K562 (cell line): ENCODE results near the gene RNU1-2. TPM values are rescaled to one million over a fixed set of nuclear protein-coding genes. Genes with fewer than 3 reads are reported as not detected.

Experiments used
- CBX2 ChIP-seq: fragments of 200-600 bp; sonication (generic); IDR thresholded peaks from one replicate; pipeline ENCODE4 v1.6.1; 2012; ENCODE audit warnings: mild to moderate bottlenecking, low read length, inconsistent platforms; ENCODE audit not compliant: insufficient read depth, poor library complexity, severe bottlenecking
- EZH2 ChIP-seq: IDR thresholded peaks from 2 replicates; pipeline ENCODE4 v1.6.1; 2012; ENCODE audit warnings: low read depth, mild to moderate bottlenecking, inconsistent platforms, low read length, borderline replicate concordance
- FOXJ2 ChIP-seq: fragments of 200-800 bp; sonication (Bioruptor generic); IDR thresholded peaks from 2 replicates; pipeline ENCODE4 v1.6.1; 2016; ENCODE audit warnings: missing genetic modification characterization, missing compliant biosample characterization
- MTA2 ChIP-seq: fragments of 450-650 bp; IDR thresholded peaks from 2 replicates; pipeline ENCODE4 v1.6.1; 2016; ENCODE audit warnings: low read depth
- NCOA4 ChIP-seq: fragments of 450-650 bp; IDR thresholded peaks from 2 replicates; pipeline ENCODE4 v1.6.1; 2018; ENCODE audit warnings: mild to moderate bottlenecking; ENCODE audit not compliant: partially characterized antibody
- SRSF3 ChIP-seq: fragments of 200-400 bp; formaldehyde crosslinking; IDR thresholded peaks from 2 replicates; pipeline ENCODE4 v1.6.1; 2016; ENCODE audit warnings: mild to moderate bottlenecking, low read length, moderate library complexity; ENCODE audit not compliant: insufficient read depth
- TAF1 ChIP-seq: IDR thresholded peaks from 2 replicates; pipeline ENCODE4 v1.6.1; 2011; ENCODE audit warnings: mild to moderate bottlenecking, low read length, moderate library complexity; ENCODE audit not compliant: insufficient read depth, control insufficient read depth, severe bottlenecking; ENCODE audit errors: extremely low read depth
- ZNF263 ChIP-seq: sonication (generic); formaldehyde crosslinking; IDR thresholded peaks from 2 replicates; pipeline ENCODE4 v1.8.0; 2022; ENCODE audit warnings: mild to moderate bottlenecking, missing genetic modification reagents, borderline replicate concordance
- ZNF778 ChIP-seq: fragments of 450-650 bp; formaldehyde crosslinking; IDR thresholded peaks from 2 replicates; pipeline ENCODE4 v1.4.0; 2020; ENCODE audit warnings: mild to moderate bottlenecking, moderate library complexity
- polyA plus RNA-seq, 8 experiments: library from polyadenylated mRNA; depleted of rRNA in 4 of 8; stranded (reverse) in 5 of 8; unstranded in 3 of 8; fragments of >200 nt; fragmentation: Nextera tagmentation in 2 of 8; fragmentation: Illumina TruSeq in 1 of 8; extraction: Ambion mirVana in 2 of 8; extraction: Trizol in 1 of 8; gene quantifications; 2 replicates each; pipeline versions ENCODE4 v1.2.1 to v1.2.3, GENCODE V29; 2011 to 2014; ENCODE audit warnings: inconsistent platforms in 1 of 8, missing spikeins in 1 of 8
- total RNA-seq, 7 experiments: library from RNA; depleted of rRNA in 6 of 7; stranded (reverse); fragments of >200 nt in 6 of 7; fragmentation: Illumina TruSeq in 2 of 7; extraction: Trizol in 2 of 7; gene quantifications; 2 replicates each; pipeline versions ENCODE4 v1.2.1 to v1.2.3, GENCODE V29; 2011 to 2021; ENCODE audit warnings: low replicate concordance in 1 of 7
- TF ChIP-seq, protein P1 (sequence below): IDR thresholded peaks from 2 replicates; pipeline ENCODE4 v1.6.1; 2011; ENCODE audit not compliant: insufficient read length; ENCODE audit errors: extremely low read depth
- TF ChIP-seq, protein P2 (sequence below): fragments of 250-450 bp; sonication (Bioruptor Pico); IDR thresholded peaks from 2 replicates; pipeline ENCODE4 v1.5.0; 2021; ENCODE audit warnings: mild to moderate bottlenecking, moderate library complexity
- TF ChIP-seq, protein P3 (sequence below): fragments of 250-450 bp; sonication (Bioruptor Pico); IDR thresholded peaks from 2 replicates; pipeline ENCODE4 v1.8.0; 2022; ENCODE audit warnings: inconsistent platforms

RNU1-2 gene
- total and polyA plus RNA-seq, 9 of the 15 experiments (the other 6 are each of a cell fraction or from before 2014, with no cell fraction given) = under 0.01 to 32,823 (median 2,538) TPM; not detected in 4

DNA sequence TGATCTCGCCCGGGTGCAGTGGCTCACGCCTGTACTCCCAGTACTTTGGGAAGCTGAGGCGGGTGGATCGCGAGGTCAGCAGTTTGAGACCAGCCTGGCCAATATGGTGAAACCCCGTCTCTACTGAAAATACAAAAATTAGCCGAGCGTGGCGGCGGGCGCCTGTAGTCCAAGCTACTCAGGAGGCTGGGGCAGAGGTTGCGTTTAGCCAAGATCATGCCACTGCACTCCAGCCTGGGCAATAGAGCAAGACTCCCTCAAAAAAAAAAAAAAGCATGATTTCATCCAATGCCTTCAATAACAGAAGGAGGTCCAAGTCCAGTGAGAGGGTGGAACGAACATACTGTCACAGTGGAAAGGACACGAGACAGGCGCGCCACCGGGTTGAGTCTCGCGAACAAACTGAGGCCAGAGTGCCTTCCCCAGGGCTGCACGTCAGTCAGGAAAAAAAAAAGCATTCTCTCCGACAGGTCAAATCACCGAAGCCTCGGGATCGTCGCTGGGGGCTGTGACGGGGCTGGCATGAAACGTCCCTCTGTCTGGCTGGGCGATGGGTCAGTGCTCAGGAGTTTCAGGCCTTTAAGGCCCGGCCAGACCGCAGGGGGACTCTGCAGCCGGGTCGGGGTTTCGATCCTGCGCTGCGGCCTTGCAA lies 17.5 kb downstream of the RNU1-2 start (continued):
- no peak for TF ChIP-seq CBX2
- TF ChIP-seq, protein P1, sequence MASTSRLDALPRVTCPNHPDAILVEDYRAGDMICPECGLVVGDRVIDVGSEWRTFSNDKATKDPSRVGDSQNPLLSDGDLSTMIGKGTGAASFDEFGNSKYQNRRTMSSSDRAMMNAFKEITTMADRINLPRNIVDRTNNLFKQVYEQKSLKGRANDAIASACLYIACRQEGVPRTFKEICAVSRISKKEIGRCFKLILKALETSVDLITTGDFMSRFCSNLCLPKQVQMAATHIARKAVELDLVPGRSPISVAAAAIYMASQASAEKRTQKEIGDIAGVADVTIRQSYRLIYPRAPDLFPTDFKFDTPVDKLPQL = no peak
- no peak for TF ChIP-seq TAF1
- TF ChIP-seq, protein P2, sequence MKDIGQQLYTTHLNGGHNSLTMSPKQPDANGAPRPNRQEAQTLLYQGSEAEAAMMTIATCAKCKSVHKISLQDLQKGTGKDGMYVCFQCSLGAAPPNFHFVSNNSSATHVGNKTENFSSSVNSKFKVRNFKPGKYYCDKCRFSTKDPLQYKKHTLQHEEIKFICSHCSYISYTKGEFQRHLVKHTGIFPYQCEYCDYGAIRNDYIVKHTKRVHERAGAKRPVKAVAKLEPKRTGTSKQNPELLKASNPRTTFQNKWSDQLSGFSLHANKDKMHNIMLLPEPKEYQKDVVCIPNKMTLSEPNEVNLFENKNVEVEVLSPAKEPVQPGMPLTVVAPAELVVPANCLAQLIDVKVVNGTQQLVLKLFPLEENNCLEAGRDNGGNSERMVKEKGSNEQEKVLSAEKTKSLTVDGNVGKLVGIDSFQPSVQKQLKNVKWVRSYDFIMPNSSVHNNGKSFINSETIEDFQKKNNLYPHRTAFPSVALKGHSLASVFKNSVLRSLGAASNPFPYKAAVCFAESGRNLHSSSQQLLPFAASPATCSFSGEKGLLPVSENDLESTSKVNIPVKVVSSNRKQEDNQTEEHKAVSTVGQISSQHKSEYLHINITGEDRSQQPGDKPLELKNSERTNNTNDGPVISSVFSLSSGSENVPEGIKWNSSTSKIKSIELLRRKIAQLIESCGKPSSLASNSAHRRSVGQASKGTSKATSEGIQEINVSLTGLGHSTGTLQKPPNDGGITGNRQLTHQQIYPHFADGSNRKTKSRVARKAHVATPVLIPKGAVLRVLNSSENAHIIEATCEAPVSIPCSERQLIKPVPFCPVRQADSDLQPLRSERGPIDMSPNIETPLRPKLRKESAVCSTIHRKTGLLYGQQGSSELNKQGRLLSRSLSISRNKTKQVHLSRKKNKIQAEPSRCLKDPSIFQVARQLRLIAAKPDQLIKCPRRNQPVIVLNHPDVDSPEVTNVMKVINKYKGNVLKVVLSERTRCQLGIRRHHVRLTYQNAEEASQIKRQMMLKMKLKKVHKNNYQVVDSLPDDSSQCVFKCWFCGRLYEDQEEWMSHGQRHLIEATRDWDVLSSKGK (CRISPR knock-in tag) = no peak
- no peak for TF ChIP-seq NCOA4
- TF ChIP-seq EZH2 = no peak
- no peak for TF ChIP-seq ZNF263 (CRISPR knock-in tag)
- no peak for TF ChIP-seq MTA2
- TF ChIP-seq SRSF3 = no peak
- no peak for TF ChIP-seq FOXJ2 (tag)
- TF ChIP-seq, protein P3, sequence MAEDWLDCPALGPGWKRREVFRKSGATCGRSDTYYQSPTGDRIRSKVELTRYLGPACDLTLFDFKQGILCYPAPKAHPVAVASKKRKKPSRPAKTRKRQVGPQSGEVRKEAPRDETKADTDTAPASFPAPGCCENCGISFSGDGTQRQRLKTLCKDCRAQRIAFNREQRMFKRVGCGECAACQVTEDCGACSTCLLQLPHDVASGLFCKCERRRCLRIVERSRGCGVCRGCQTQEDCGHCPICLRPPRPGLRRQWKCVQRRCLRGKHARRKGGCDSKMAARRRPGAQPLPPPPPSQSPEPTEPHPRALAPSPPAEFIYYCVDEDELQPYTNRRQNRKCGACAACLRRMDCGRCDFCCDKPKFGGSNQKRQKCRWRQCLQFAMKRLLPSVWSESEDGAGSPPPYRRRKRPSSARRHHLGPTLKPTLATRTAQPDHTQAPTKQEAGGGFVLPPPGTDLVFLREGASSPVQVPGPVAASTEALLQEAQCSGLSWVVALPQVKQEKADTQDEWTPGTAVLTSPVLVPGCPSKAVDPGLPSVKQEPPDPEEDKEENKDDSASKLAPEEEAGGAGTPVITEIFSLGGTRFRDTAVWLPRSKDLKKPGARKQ (CRISPR knock-in tag) = 0 out of 2 replicates have a peak, but pooled peaks have one; percentile 71
- TF ChIP-seq ZNF778 (CRISPR knock-in tag) = no peak
